Ovary (tissue), 3 donors: ENCODE results near the gene ALK.

ENCODE experiments used
- EP300 ChIP-seq: sonication (generic); formaldehyde crosslinking; IDR thresholded peaks from one replicate; pipeline ENCODE4 v1.6.1; 2017; ENCODE audit warnings: antibody characterized with exemption
- POLR2A ChIP-seq: fragments of 450-650 bp; IDR thresholded peaks from one replicate; pipeline ENCODE4 v1.6.1; 2017; ENCODE audit warnings: antibody characterized with exemption, mild to moderate bottlenecking, moderate library complexity
- TF ChIP-seq, protein P1 (sequence below), 3 donors: fragments of 450-650 bp in 2 of 3; fragments of 200-600 bp in 1 of 3; IDR thresholded peaks; one replicate each; pipeline versions ENCODE4 v1.5.1 to v1.8.0; 2016 to 2022; ENCODE audit warnings: antibody characterized with exemption in 3 of 3, mild to moderate bottlenecking in 1 of 3
- donor health status: DM: no; HTN: no; CAD: no.

DNA sequence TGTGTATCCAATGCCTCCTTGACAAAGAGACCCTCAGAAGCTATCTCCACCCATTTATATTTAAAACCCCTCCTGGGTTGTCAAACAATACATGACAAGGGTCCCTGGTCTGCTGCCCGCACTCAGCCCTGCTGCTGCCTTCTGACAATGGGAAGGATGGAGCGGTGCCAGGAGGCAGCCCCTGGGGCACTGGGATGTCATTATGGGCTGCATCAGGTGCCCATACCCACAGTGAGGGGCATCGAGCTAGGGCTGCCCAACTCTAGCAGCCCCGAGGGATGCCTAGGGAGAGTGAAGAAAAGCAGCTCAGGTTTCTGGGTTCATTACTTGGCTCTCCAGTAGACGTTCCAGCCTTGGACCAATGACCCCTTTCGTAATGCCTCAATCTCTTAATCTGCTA, 301.7 kb downstream of the ALK start:
- TF ChIP-seq, protein P1, sequence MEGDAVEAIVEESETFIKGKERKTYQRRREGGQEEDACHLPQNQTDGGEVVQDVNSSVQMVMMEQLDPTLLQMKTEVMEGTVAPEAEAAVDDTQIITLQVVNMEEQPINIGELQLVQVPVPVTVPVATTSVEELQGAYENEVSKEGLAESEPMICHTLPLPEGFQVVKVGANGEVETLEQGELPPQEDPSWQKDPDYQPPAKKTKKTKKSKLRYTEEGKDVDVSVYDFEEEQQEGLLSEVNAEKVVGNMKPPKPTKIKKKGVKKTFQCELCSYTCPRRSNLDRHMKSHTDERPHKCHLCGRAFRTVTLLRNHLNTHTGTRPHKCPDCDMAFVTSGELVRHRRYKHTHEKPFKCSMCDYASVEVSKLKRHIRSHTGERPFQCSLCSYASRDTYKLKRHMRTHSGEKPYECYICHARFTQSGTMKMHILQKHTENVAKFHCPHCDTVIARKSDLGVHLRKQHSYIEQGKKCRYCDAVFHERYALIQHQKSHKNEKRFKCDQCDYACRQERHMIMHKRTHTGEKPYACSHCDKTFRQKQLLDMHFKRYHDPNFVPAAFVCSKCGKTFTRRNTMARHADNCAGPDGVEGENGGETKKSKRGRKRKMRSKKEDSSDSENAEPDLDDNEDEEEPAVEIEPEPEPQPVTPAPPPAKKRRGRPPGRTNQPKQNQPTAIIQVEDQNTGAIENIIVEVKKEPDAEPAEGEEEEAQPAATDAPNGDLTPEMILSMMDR (IDR thresholded peaks at IDR 0.05): no peak
- TF ChIP-seq POLR2A (no peak), EP300 (no peak)
